ENCODE data around the gene TGIF2.
A peak's percentile ranks its signal among the peaks of the same experiment; 100 is the strongest.

TGIF2 gene

DNA sequence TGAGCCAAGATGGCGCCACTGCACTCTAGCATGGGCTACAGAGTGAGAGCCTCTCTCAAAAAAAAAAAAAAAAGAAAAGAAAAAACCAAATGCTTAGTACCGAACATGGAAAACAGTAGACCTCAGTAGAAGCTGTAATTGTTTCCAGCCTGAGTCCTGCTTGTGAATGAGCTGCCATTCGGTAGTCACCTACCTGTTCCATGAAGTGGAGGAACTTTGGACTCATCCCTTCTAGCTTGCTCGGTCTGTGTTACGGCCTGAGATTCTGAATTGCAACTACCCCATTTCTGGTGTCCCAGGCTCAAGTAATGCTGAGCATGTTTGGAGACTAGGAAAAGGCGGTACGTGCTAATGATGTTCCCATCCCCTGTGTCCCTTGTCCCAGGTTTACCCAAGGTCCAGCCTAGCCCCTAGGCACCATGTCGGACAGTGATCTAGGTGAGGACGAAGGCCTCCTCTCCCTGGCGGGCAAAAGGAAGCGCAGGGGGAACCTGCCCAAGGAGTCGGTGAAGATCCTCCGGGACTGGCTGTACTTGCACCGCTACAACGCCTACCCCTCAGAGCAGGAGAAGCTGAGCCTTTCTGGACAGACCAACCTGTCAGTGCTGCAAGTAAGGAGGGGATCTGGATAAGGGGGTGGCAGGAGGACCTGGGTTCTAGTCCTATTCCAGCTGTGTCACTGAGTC, 5.1 kb downstream of the TGIF2 start:
- FAIRE-seq (no peak), DNase-seq (ENCODE audit: insufficient read length, low spot score) (no peak)
- no peak for TF ChIP-seq POLR2A (IDR thresholded peaks at IDR 0.05; ENCODE audit: low read depth, low read length)

DNA sequence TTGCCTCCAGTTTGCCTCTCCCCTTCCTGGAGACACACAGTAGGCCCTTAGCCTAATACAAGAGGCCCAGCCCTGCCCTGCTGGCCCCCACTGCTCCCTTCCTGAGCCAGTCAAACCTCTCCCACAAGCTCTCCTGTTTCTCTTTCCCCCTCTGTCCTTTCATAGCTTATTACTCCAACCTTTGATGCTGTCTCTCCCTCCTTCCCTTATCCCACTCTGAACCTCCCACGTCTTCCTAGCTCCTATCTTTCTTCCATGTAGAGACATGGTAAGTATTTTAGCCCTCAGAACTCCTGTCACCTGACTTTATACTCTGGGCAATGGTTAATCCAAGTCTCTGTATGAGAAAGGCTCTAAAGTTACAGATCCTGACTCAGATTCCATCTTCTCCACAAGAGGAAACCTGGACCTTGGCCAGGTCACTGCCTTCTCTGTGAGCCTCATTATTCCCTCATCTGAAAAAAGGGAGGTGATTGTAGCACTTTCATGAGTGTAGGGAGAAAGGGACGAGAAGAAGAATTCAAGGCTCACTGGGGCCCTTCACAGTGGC, 6.7 kb downstream of the TGIF2 start:
- FAIRE-seq, result no peak
- DNase-seq (ENCODE audit: insufficient read length, low spot score), result no peak
- TF ChIP-seq POLR2A (IDR thresholded peaks at IDR 0.05; ENCODE audit: low read depth, low read length), result no peak

DNA sequence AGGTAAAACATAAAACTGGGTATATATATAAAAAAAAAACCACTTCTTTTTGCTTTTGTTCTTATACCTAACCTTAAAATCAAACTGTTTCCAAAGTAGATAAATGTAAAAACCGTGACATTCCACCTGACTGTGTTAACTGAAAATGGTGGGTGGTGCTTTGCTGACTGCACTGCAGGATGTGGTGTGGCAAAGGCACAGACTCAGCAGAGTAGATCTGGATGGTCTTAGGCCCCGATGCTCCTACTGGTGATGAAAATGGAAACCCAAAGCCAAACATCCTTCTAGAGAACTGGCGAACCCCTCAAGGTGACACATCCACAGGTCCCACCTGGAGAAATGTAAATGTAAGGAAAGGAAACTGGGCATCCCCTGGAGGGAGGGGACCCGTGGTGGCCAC, 8.9 kb downstream of the TGIF2 start:
- no peak for TF ChIP-seq POLR2A (IDR thresholded peaks at IDR 0.05; ENCODE audit: low read depth, low read length)
- no peak for FAIRE-seq
- DNase-seq (ENCODE audit: insufficient read length, low spot score), result no peak

DNA sequence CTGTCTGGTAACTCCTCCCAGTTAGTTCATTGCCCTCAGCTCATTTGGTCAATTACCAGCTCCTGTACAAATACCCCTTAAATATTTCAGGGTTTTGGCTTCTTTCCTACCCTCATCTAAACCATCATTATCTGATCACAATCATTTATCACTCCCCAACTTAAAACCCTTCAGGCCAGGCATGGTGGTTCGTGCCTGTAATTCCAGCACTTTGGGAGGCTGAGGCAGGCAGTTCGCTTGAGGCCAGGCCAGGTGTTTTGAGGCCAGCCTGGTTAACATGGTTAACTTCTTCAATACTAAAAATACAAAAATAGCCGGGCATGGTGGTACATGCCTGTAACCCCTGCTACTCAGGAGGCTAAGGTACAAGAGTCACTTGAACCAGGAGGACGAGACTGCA, 9.4 kb downstream of the TGIF2 start:
- no peak for FAIRE-seq
- no peak for TF ChIP-seq POLR2A (IDR thresholded peaks at IDR 0.05; ENCODE audit: low read depth, low read length)
- no peak for DNase-seq (ENCODE audit: insufficient read length, low spot score)

DNA sequence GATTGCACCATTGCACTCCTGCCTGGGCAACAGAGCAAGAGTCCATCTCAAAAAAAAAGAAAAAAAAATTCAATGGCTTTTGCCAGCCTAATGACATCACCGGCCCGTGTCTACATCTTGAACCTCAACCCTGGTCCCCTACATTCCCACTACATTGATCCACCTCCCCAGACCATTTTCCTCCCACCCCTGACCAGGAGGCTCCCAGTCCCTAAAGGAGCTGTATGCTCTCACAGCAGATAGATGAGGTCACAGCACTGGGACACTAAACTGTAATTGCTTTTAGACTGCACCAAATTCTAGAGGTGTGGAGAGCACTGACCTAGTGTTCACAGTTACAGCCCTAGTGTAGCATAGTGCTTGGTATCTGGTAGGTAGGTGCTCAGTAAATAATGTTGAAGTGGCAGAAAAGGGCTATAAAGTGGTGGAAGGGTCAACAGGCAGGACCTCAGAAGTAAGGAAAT, 10.7 kb downstream of the TGIF2 start:
- no peak for FAIRE-seq
- DNase-seq (ENCODE audit: insufficient read length, low spot score), result no peak
- TF ChIP-seq POLR2A (IDR thresholded peaks at IDR 0.05; ENCODE audit: low read depth, low read length), result no peak

DNA sequence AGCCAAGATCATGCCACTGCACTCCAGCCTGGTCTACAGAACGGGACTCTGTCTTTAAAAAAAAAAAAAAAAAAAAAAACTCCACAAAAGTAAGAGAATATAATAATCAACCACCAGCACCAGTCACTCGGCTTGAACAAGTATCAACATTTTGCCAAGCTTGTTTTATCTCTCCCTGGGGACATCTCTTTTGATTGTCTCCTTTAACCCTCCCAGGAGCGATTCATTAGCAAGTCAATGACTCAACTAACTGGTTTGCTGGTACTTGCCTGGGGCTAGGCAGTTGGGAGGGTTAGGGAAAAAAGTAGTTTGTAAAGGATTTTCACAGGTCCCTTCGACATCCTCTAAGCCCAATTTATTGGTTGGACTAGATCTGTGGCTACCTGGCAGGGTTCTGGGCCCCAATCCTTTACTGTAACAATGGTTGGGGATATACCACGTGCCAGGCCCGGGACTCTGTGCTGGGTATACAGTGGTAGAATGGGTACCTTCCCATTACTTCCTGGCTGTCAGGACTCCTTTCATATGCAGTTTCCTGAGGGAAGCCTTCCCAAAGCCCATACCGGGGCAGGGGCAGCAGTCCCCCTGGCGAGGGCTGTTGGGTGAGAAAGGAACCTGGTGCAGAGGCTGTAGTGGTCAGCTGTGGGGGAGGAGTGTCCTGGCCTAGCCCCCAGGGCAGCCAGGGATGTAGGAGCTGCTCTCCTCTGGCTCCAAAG, 12.2 kb downstream of the TGIF2 start:
- FAIRE-seq (no peak), DNase-seq (ENCODE audit: insufficient read length, low spot score) (peak; percentile 61)
- TF ChIP-seq POLR2A (IDR thresholded peaks at IDR 0.05; ENCODE audit: low read depth, low read length), result no peak

DNA sequence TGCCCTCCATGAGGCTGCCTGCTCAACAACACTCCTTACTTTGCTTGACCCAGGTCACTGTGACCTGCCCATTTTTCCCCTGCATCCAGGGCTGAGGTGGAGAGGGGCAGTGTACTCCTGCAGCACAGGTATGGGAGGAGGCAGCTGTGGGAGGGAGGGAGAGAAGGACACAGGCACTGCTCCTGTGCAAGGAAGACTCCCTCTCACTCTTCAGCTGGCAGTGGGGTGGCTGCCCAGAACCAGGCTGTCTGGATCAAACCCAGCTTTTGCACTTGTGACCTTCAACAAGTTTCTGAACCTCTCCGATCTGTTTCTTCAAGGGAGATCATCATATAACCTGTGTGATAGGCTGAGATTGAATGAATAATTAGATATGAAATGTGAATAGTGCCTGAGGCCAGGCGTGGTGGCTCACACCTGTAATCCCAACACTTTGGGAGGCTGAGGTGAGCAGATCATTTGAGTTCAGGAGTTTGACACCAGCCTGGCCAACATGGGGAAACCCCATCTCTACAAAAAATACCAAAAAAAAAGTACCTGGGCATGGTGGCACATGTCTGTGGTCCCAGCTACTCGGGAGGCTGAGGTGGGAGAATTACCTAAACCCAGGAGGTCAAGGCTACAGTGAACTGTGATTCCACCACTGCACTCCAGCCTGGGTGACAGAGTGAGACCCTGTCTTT, 14.1 kb downstream of the TGIF2 start:
- FAIRE-seq (no peak), DNase-seq (ENCODE audit: insufficient read length, low spot score) (no peak)
- no peak for TF ChIP-seq POLR2A (IDR thresholded peaks at IDR 0.05; ENCODE audit: low read depth, low read length)

DNA sequence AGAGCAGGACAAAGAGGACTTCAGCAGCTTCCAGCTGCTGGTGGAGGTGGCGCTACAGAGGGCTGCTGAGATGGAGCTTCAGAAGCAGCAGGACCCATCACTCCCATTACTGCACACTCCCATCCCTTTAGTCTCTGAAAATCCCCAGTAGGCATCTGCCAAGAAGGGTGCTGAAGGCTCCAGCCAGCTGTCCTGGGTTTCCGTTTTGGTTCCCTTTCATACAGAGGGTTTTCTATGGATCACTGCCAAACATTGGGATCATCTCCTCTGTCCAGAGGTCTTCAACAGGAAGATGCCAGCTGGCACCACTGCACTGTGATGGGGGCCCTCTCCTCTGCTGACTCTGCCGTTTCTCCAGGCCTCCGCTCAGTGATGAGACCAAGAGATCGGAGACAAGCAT, 17.9 kb downstream of the TGIF2 start:
- DNase-seq (ENCODE audit: insufficient read length, low spot score) (no peak), FAIRE-seq (no peak)
- no peak for TF ChIP-seq POLR2A (IDR thresholded peaks at IDR 0.05; ENCODE audit: low read depth, low read length)

DNA sequence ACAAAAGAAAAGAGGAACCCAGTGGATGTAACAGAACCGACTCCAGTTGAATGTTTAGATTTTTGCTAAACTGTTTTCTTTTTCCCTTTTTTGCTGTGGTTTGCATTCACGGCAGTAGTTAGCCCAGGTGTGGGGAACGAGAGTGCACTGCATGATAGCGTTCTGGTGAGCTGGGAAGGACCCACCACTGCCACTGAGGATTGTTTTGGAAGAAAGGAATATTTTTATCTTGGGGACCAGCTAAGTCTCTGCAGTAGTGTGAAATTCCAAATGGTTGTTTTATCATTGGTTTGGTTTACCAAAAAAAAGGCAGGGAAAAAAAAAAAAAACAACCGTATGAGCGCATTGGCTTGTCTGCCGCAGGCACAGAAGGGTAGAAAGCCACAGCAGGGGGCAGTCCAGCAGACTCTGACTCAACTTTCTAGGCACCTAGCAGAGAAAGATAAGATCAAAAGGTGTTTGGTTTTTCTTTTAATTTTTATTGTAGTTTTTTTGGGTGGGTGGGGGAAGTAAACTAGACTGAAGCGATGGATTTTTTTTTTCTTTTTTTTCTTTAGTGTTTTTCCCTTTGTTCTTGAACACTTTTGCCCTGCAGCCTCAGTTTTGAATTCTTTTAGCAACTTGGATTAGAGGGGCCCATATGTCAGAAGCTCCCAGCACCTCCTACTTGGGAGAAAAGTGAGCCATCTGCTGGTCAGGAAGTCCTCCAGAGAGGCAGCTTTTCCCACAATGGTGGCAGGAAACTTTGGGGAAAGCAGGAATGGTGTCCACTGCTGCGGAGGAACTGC, 18.7 kb downstream of the TGIF2 start:
- DNase-seq (ENCODE audit: insufficient read length, low spot score), result no peak
- no peak for TF ChIP-seq POLR2A (IDR thresholded peaks at IDR 0.05; ENCODE audit: low read depth, low read length)
- FAIRE-seq, result no peak

DNA sequence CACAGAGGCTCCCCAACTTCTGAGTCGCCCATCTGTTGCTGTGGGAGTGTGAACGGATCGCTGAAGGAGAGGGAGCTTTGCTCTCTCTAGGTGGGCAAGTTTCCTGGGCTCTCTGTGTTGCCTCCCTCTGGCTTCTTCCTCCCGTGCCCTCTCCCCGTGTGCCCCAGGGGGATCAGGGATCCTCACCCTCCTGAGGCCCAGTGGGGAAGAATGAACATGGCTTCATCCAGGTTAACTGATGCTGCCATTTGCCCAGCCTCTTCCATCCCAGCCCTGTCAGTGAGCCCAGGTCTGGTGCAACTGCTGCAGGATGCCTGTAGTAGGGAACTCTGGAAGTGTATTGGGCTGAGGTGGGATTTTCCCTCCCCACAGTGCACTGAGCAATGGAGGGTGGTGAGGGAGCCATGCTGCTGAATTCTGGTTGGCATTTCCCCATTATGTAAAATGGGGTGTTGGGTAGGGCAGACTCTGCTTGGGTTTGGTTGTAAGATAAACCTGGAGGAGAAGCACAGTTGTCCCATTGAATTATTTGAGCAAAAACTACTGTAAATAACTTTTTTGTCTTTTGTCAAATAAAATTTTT, 20.0 kb downstream of the TGIF2 start:
- FAIRE-seq (no peak), DNase-seq (ENCODE audit: insufficient read length, low spot score) (no peak)
- TF ChIP-seq POLR2A (IDR thresholded peaks at IDR 0.05; ENCODE audit: low read depth, low read length), result no peak

DNA sequence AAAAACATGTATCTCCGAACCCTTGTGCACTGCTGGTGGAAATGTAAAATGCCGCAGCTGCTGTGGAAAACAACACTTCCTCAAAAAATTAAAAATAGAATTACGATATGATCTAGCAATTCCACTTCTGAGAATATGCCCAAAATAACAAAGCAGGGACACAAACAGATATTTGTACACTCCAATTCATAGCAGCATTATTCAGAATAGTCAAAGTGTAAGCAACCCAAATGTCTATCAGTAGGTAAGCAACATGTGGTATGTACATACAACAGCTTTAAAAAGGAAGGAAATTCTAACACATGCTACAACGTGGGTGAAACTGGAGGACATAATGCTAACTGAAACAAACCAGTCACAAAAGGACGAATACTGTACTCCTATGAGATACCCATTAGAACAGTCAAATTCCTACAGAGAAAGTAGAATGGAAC, 26.5 kb downstream of the TGIF2 start:
- TF ChIP-seq POLR2A (IDR thresholded peaks at IDR 0.05; ENCODE audit: low read depth, low read length), result no peak
- FAIRE-seq (no peak), DNase-seq (ENCODE audit: insufficient read length, low spot score) (no peak)

DNA sequence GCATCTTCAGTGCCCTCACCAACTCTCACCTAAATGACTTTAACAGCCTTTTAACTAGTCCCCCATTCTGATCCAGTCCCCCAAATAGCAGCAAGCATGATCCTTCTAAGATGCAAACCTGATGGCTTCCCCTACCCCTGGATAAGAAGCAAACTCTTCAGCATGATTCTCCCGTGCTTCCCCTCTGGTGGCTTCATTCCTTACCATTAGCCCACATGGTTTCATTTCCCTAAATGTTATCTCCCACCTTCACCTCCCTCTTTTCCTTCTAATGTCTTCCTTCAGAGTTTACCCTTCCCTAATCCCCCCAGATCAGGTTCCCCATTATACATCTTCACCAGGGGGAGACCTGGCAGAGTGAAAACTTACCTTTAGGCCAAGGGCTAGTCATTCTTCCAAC, 28.1 kb downstream of the TGIF2 start:
- DNase-seq (ENCODE audit: insufficient read length, low spot score), result no peak
- no peak for FAIRE-seq
- no peak for TF ChIP-seq POLR2A (IDR thresholded peaks at IDR 0.05; ENCODE audit: low read depth, low read length)

DNA sequence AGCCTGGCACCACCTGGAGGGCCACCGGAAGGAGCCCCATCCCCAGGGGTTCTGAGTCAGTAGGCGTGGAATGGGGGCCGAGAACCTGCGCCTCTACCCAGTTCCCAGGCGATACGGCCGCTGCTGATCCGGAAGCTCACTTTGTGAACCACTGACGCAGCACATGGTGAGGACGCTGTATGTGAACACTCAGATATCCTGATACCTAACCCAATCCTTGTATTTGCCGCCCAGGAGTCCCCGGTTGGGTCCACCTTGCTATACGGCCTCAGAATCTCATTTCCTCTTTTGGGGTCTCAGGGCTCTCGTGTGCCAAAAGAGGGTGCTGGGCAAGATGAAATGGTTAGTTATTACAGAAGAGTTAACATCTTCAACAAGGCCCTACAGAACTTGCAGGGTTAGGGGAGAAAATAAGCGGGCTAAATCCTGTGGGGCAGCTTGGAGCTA, 31.6 kb downstream of the TGIF2 start:
- FAIRE-seq (no peak), DNase-seq (ENCODE audit: insufficient read length, low spot score) (no peak)
- no peak for TF ChIP-seq POLR2A (IDR thresholded peaks at IDR 0.05; ENCODE audit: low read depth, low read length)
